ENCODE data around the gene RHBDD1.
A peak's percentile ranks its signal among the peaks of the same experiment; 100 is the strongest.

The RHBDD1 gene

GRCh38 chr2:226868331-226869162 lies 32.7 kb downstream of the RHBDD1 start:
- TF ChIP-seq, protein P1, sequence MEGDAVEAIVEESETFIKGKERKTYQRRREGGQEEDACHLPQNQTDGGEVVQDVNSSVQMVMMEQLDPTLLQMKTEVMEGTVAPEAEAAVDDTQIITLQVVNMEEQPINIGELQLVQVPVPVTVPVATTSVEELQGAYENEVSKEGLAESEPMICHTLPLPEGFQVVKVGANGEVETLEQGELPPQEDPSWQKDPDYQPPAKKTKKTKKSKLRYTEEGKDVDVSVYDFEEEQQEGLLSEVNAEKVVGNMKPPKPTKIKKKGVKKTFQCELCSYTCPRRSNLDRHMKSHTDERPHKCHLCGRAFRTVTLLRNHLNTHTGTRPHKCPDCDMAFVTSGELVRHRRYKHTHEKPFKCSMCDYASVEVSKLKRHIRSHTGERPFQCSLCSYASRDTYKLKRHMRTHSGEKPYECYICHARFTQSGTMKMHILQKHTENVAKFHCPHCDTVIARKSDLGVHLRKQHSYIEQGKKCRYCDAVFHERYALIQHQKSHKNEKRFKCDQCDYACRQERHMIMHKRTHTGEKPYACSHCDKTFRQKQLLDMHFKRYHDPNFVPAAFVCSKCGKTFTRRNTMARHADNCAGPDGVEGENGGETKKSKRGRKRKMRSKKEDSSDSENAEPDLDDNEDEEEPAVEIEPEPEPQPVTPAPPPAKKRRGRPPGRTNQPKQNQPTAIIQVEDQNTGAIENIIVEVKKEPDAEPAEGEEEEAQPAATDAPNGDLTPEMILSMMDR (IDR thresholded peaks at IDR 0.05; ENCODE audit: low read depth, low read length): no peak
- H3K4me3 ChIP-seq (ENCODE audit: low read depth, low read length): no peak overlapping the region
- peak; percentile 5 for DNase-seq (ENCODE audit: low read depth, low spot score)
- in situ Hi-C loops (cut with HindIII; ENCODE audit: low sequenced_read_pairs): no loop called here

GRCh38 chr2:226869371-226869770 lies 33.5 kb downstream of the RHBDD1 start:
- H3K4me3 ChIP-seq (ENCODE audit: low read depth, low read length): no peak overlapping the region
- peak; percentile 35 for DNase-seq (ENCODE audit: low read depth, low spot score)
- in situ Hi-C loops (cut with HindIII; ENCODE audit: low sequenced_read_pairs): no loop called here
- TF ChIP-seq, protein P1 (IDR thresholded peaks at IDR 0.05; ENCODE audit: low read depth, low read length): no peak

- TF ChIP-seq, protein P1 (IDR thresholded peaks at IDR 0.05; ENCODE audit: low read depth, low read length): peak; percentile 15
- peak; percentile 38 for DNase-seq (ENCODE audit: low read depth, low spot score)
These were observed 37.3 kb downstream of the RHBDD1 start for GRCh38 chr2:226873051-226873620.

GRCh38 chr2:226873826-226874225 lies 38.0 kb downstream of the RHBDD1 start:
- DNase-seq (ENCODE audit: low read depth, low spot score): no peak
- in situ Hi-C loops (cut with HindIII; ENCODE audit: low sequenced_read_pairs): no loop called here
- H3K4me3 ChIP-seq (ENCODE audit: low read depth, low read length): no peak overlapping the region
- TF ChIP-seq, protein P1 (IDR thresholded peaks at IDR 0.05; ENCODE audit: low read depth, low read length): no peak

More at GRCh38 chr2:226873051-226873620, 37.3 kb downstream of the RHBDD1 start:
- no peak overlapping the region for H3K4me3 ChIP-seq (ENCODE audit: low read depth, low read length)
- in situ Hi-C loops (cut with HindIII; ENCODE audit: low sequenced_read_pairs): no loop called here

DNA sequence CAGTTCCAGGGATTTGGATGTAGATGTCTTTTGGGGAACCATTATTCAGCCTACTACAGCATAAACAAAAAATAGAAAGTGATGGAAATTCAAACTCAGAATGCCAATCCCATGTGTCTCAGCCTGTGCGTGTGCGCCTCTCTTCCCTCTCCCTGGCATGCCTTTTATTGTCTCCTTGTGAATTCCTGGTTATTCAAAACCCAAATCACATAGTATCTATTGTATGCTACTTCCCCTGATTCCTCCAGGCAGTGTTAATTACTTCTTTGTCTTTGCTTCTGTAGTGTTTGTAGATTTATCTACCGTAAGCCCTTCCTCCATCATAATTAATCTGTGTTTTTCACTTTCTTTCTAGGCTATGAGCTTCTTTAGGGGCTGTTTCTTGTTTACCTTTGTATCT lies 38.9 kb downstream of the RHBDD1 start:
- TF ChIP-seq, protein P1 (IDR thresholded peaks at IDR 0.05; ENCODE audit: low read depth, low read length): no peak
- in situ Hi-C loops (cut with HindIII; ENCODE audit: low sequenced_read_pairs): no loop called here
- H3K4me3 ChIP-seq (ENCODE audit: low read depth, low read length): no peak overlapping the region
- no peak for DNase-seq (ENCODE audit: low read depth, low spot score)

DNA sequence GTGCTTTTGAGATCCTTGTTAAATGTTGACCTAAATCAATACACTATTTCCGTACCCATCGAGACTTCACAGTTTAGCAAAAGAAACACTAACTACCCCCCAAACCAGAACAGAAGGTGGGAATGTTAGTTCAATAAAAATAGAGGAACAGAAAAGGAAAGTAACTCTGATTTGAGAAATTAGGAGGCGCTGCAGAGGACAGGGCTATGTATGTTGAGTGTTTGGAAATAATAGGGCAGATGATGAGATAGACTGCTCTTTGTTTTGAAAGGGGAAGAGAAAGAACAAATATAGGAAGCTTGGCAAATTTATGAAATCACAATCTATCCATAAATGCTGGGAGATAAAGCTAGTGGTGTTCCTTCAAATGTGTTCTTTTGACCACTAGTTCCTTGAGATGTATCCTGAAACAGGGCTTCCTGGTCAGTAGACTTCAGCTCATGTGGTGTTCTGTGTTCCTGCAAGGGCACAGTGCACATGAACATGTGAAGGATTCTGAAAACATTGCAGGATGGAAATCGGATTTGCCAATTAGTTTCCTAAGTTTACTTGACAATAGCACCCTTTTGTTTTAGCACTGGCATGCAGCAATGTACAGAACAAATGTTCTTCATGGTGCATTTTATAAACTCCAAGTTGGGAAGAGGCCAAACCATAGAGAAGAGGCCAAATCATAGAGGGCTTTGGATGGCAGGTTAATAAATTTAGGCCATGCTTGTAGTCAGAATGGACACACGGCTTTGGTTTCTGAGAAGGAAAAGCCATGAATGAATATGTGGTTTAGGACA lies 39.8 kb downstream of the RHBDD1 start:
- in situ Hi-C loops (cut with HindIII; ENCODE audit: low sequenced_read_pairs): no loop called here
- TF ChIP-seq, protein P1 (IDR thresholded peaks at IDR 0.05; ENCODE audit: low read depth, low read length): no peak
- no peak overlapping the region for H3K4me3 ChIP-seq (ENCODE audit: low read depth, low read length)
- DNase-seq (ENCODE audit: low read depth, low spot score): no peak
